ENCODE data around the gene STARD7.

DNA sequence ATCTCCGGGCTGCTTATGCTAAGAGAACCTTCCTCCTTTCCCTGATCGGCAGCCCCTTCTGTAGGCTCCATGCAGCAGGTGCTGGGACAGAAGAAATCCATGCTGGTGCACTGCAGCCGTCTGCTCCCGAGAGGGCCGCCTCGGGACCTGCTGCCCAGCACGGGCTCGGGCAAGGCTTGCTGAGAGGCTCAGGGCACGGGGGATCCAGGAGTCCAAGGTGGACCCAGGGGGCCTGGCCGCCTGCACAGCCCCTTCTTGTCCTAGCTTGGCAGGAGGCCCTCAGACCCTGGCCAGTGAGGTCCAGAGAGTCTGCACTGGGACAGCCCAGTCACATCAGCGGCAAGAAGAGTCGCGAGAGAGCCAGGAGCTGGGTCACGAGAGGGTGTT, 50.1 kb downstream of the STARD7 start:
- TF ChIP-seq, protein P1, sequence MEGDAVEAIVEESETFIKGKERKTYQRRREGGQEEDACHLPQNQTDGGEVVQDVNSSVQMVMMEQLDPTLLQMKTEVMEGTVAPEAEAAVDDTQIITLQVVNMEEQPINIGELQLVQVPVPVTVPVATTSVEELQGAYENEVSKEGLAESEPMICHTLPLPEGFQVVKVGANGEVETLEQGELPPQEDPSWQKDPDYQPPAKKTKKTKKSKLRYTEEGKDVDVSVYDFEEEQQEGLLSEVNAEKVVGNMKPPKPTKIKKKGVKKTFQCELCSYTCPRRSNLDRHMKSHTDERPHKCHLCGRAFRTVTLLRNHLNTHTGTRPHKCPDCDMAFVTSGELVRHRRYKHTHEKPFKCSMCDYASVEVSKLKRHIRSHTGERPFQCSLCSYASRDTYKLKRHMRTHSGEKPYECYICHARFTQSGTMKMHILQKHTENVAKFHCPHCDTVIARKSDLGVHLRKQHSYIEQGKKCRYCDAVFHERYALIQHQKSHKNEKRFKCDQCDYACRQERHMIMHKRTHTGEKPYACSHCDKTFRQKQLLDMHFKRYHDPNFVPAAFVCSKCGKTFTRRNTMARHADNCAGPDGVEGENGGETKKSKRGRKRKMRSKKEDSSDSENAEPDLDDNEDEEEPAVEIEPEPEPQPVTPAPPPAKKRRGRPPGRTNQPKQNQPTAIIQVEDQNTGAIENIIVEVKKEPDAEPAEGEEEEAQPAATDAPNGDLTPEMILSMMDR (conservative IDR thresholded peaks at IDR 0.05; ENCODE audit: low read depth in 2 of 2) = no peak
- TF ChIP-seq, protein P2, sequence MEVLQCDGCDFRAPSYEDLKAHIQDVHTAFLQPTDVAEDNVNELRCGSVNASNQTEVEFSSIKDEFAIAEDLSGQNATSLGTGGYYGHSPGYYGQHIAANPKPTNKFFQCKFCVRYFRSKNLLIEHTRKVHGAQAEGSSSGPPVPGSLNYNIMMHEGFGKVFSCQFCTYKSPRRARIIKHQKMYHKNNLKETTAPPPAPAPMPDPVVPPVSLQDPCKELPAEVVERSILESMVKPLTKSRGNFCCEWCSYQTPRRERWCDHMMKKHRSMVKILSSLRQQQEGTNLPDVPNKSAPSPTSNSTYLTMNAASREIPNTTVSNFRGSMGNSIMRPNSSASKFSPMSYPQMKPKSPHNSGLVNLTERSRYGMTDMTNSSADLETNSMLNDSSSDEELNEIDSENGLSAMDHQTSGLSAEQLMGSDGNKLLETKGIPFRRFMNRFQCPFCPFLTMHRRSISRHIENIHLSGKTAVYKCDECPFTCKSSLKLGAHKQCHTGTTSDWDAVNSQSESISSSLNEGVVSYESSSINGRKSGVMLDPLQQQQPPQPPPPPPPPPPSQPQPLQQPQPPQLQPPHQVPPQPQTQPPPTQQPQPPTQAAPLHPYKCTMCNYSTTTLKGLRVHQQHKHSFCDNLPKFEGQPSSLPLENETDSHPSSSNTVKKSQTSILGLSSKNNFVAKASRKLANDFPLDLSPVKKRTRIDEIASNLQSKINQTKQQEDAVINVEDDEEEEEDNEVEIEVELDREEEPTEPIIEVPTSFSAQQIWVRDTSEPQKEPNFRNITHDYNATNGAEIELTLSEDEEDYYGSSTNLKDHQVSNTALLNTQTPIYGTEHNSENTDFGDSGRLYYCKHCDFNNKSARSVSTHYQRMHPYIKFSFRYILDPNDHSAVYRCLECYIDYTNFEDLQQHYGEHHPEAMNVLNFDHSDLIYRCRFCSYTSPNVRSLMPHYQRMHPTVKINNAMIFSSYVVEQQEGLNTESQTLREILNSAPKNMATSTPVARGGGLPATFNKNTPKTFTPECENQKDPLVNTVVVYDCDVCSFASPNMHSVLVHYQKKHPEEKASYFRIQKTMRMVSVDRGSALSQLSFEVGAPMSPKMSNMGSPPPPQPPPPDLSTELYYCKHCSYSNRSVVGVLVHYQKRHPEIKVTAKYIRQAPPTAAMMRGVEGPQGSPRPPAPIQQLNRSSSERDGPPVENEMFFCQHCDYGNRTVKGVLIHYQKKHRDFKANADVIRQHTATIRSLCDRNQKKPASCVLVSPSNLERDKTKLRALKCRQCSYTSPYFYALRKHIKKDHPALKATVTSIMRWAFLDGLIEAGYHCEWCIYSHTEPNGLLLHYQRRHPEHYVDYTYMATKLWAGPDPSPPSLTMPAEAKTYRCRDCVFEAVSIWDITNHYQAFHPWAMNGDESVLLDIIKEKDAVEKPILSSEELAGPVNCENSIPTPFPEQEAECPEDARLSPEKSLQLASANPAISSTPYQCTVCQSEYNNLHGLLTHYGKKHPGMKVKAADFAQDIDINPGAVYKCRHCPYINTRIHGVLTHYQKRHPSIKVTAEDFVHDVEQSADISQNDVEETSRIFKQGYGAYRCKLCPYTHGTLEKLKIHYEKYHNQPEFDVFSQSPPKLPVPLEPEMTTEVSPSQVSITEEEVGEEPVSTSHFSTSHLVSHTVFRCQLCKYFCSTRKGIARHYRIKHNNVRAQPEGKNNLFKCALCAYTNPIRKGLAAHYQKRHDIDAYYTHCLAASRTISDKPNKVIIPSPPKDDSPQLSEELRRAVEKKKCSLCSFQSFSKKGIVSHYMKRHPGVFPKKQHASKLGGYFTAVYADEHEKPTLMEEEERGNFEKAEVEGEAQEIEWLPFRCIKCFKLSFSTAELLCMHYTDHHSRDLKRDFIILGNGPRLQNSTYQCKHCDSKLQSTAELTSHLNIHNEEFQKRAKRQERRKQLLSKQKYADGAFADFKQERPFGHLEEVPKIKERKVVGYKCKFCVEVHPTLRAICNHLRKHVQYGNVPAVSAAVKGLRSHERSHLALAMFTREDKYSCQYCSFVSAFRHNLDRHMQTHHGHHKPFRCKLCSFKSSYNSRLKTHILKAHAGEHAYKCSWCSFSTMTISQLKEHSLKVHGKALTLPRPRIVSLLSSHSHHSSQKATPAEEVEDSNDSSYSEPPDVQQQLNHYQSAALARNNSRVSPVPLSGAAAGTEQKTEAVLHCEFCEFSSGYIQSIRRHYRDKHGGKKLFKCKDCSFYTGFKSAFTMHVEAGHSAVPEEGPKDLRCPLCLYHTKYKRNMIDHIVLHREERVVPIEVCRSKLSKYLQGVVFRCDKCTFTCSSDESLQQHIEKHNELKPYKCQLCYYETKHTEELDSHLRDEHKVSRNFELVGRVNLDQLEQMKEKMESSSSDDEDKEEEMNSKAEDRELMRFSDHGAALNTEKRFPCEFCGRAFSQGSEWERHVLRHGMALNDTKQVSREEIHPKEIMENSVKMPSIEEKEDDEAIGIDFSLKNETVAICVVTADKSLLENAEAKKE (CRISPR knock-in tag; IDR thresholded peaks at IDR 0.05) = no peak
- TF ChIP-seq EZH2 (IDR thresholded peaks at IDR 0.05; ENCODE audit: low read depth, unreplicated experiment) (no peak), JUNB (IDR thresholded peaks at IDR 0.05; ENCODE audit: unreplicated experiment) (no peak), POLR2AphosphoS5 (IDR thresholded peaks at IDR 0.05; ENCODE audit: low read depth) (no peak)
- TF ChIP-seq, protein P3, sequence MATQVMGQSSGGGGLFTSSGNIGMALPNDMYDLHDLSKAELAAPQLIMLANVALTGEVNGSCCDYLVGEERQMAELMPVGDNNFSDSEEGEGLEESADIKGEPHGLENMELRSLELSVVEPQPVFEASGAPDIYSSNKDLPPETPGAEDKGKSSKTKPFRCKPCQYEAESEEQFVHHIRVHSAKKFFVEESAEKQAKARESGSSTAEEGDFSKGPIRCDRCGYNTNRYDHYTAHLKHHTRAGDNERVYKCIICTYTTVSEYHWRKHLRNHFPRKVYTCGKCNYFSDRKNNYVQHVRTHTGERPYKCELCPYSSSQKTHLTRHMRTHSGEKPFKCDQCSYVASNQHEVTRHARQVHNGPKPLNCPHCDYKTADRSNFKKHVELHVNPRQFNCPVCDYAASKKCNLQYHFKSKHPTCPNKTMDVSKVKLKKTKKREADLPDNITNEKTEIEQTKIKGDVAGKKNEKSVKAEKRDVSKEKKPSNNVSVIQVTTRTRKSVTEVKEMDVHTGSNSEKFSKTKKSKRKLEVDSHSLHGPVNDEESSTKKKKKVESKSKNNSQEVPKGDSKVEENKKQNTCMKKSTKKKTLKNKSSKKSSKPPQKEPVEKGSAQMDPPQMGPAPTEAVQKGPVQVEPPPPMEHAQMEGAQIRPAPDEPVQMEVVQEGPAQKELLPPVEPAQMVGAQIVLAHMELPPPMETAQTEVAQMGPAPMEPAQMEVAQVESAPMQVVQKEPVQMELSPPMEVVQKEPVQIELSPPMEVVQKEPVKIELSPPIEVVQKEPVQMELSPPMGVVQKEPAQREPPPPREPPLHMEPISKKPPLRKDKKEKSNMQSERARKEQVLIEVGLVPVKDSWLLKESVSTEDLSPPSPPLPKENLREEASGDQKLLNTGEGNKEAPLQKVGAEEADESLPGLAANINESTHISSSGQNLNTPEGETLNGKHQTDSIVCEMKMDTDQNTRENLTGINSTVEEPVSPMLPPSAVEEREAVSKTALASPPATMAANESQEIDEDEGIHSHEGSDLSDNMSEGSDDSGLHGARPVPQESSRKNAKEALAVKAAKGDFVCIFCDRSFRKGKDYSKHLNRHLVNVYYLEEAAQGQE (IDR thresholded peaks at IDR 0.05; ENCODE audit: unreplicated experiment) = no peak
